ENCODE results near the gene UGT1A7.
"Not testable (repeated sequence)": the region's sequence is repeated elsewhere in the genome, so short reads cannot be mapped to it uniquely, and the experiment has no call there.

- TF ChIP-seq CTCF (IDR thresholded peaks at IDR 0.05; ENCODE audit: borderline replicate concordance, extremely low read depth, low read length, poor library complexity, severe bottlenecking); EZH2 (IDR thresholded peaks at IDR 0.05; ENCODE audit: borderline replicate concordance, low read depth, low read length, severe bottlenecking): not testable (repeated sequence)
These were observed 45.4 kb upstream of the UGT1A7 start, which contains the start of gene UGT1A10 for GRCh38 chr2:233636306-233636705.

Measured in DND-41 (cell line).